Retinal pigment epithelial cell (primary cell): Measurements from ENCODE around the gene FANCI.
A peak's percentile ranks its signal among the peaks of the same experiment; 100 is the strongest.

Experiments
- DNase-seq: peaks from one replicate; pipeline ENCODE4 v3.0.0-alpha.2; 2010; ENCODE audit warnings: low read depth
- H3K4me3 ChIP-seq: 2 replicates; pipeline ENCODE4 v1.5.1; 2011; ENCODE audit warnings: mild to moderate bottlenecking, low read length, control low read depth, moderate library complexity
- CTCF ChIP-seq: conservative IDR thresholded peaks from 2 replicates; pipeline ENCODE4 v1.5.1; 2011; ENCODE audit warnings: low read depth, low read length, control low read depth, inconsistent platforms

The FANCI gene

DNA sequence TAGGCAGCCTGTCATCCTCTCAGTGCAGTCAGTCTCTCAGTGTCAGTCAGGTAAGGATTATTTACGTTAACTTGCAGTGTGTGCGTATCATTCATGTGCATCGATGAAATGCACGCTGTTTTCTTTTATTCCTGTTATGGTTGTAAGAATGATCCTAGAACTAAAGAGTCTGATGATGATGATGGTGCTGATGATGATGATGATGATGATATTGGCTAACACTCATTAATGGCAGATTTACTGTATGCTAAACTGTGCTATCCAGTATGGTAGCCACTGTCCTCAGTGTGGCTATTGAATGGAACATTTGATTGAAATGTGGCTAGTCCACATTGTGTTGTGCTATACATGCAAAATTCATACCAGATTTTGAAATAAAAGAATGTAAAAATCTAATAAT is 39.4 kb downstream of the FANCI start:
- no peak for DNase-seq
- H3K4me3 ChIP-seq = no peak overlapping the region
- no peak for TF ChIP-seq CTCF

DNA sequence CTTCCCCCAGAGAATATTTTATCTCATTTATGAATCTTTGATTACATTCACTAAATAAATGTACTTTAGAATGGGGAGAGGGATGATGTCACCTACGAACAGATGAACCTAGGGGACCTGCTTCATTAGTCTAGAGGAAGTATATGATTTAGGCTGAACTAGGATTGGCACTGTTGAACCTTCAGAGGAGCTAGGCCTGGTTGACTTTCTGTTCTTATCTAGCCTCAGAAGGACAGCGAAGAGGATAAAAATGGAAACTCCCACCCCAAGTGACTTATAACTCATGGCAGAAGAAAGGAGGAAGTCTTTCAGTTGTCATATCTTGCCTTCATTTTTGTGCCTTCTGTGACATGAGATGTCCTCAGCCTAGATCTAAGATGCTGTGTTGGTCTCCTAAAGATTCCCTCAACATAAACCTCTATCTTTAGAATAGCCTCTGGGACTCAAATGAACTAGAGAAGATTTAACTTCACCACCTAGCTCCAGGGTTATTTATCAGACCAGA is 48.2 kb downstream of the FANCI start:
- DNase-seq = no peak
- H3K4me3 ChIP-seq = no peak overlapping the region
- no peak for TF ChIP-seq CTCF

GRCh38 chr15:89293012-89293411 is 49.2 kb downstream of the FANCI start:
- H3K4me3 ChIP-seq = no peak overlapping the region
- no peak for TF ChIP-seq CTCF
- no peak for DNase-seq

DNA sequence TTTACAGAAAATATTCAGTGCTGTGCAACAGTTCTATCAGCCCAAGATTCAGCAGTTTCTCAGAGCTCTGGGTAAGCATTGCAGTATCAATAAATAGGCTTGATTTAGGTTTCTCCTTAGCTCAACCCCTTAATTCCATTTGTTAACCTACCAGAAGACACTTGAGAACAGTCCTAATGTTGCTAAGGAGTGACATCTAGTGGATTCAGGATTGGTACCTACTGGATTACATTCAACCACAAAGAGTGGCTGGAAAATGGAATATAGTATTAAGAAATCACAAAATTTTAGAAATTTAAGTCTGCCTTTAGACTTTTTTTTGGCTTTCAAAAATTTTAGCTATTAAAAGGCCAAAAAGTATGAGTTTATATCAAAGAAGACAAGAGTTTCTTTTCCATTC is 56.1 kb downstream of the FANCI start:
- no peak for DNase-seq
- H3K4me3 ChIP-seq = no peak overlapping the region
- TF ChIP-seq CTCF = peak; percentile 44

DNA sequence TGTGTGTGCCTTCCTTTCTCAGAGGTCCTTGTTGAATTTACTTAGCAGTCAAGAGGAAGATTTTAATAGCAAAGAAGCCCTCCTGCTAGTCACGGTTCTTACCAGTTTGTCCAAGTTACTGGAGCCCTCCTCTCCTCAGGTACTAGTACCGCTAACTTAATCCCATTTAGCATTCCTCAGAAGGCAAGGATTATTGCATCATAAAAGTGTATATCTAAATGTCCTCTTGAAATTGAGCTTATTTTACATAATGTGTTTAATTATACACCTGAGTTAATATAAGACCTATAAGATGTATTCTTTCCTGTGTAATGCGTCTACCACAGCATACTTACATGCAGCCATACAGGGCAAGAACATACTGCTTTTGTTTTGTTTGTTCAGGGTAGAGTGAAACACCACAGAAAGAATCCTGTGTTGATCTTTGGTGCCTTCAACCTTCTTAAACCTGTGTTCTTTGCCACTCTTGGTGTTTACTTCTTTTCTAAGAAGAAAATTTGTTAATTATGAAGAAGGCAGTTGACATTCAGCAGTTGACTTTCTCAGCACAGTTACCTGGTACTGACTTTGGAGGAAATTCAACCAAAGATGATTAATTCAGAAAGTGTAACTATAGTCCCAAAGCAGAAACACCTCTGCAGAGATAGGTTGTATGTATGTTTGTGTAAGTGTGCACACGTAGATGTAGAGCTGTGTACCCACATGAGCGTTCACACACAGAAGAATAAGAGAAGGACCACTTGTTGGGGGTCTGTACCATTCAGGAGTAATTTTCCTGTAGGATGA is 57.7 kb downstream of the FANCI start:
- TF ChIP-seq CTCF = no peak
- DNase-seq = no peak

GRCh38 chr15:89303986-89304385 is 60.2 kb downstream of the FANCI start:
- H3K4me3 ChIP-seq = no peak overlapping the region
- TF ChIP-seq CTCF = no peak
- no peak for DNase-seq

More for the DNA sequence above, 57.7 kb downstream of the FANCI start:
- no peak overlapping the region for H3K4me3 ChIP-seq

DNA sequence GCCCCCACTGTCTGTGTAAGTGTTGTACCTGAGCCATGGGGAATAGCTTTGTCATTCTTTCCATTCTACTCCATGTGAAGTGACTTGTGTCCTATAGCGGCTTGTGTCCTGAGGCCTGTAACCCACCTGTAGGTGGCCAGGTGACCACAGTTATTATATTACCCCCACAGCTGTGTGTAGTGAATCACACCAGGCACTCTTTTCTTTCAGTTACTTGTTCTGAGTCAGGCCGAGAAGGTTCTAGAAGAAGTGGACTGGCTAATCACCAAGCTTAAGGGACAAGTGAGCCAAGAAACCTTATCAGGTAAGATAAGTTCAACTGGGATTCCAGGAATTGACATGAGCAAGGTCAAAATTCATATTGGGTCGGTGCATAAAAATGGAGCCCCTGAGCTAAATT is 61.6 kb downstream of the FANCI start:
- no peak for TF ChIP-seq CTCF
- DNase-seq = no peak
- no peak overlapping the region for H3K4me3 ChIP-seq
